GM21528 (cell line): ENCODE data around the gene PGAM1.
"Not testable (repeated sequence)": the region's sequence is repeated elsewhere in the genome, so short reads cannot be mapped to it uniquely, and the experiment has no call there.

Experiments used
- ATAC-seq: cut with Tn5 transposase; IDR thresholded peaks from one replicate; pipeline ENCODE4 v1.9.1; 2021; ENCODE audit warnings: mild to moderate bottlenecking, moderate library complexity; ENCODE audit not compliant: unreplicated experiment, low FRiP score

Gene PGAM1

GRCh38 chr10:97407211-97407951 is 18.6 kb upstream of the PGAM1 start:
- peak; percentile 87 for ATAC-seq

GRCh38 chr10:97407952-97408248 is 18.1 kb upstream of the PGAM1 start:
- no peak for ATAC-seq

GRCh38 chr10:97408496-97408992 is 17.4 kb upstream of the PGAM1 start:
- no peak for ATAC-seq

GRCh38 chr10:97411406-97411805 is 14.6 kb upstream of the PGAM1 start:
- ATAC-seq: no peak

GRCh38 chr10:97412891-97413304 is 13.1 kb upstream of the PGAM1 start:
- no peak for ATAC-seq

- ATAC-seq: no peak
Observed at GRCh38 chr10:97416565-97416964, 9.4 kb upstream of the PGAM1 start.

GRCh38 chr10:97423757-97424098 is 2.3 kb upstream of the PGAM1 start:
- not testable (repeated sequence) for ATAC-seq

GRCh38 chr10:97426776-97427570 is 982 bp downstream of the PGAM1 start:
- no peak for ATAC-seq

- ATAC-seq: no peak
Observed at GRCh38 chr10:97427571-97428179, 1.7 kb downstream of the PGAM1 start.

GRCh38 chr10:97428572-97428981 is 2.6 kb downstream of the PGAM1 start:
- ATAC-seq: no peak

- ATAC-seq: no peak
Observed at GRCh38 chr10:97434055-97434454, 8.1 kb downstream of the PGAM1 start.

- ATAC-seq: no peak
Observed at GRCh38 chr10:97434557-97434956, 8.6 kb downstream of the PGAM1 start.

- no peak for ATAC-seq
Observed at GRCh38 chr10:97435211-97435610, 9.2 kb downstream of the PGAM1 start.

- no peak for ATAC-seq
Observed at GRCh38 chr10:97442277-97442676, 16.3 kb downstream of the PGAM1 start.

- no peak for ATAC-seq
Observed at GRCh38 chr10:97444212-97444611, 18.2 kb downstream of the PGAM1 start.

- peak; percentile 11 for ATAC-seq
Observed at GRCh38 chr10:97445357-97445721, 19.3 kb downstream of the PGAM1 start.

GRCh38 chr10:97445722-97446639 is 20.0 kb downstream of the PGAM1 start, which contains the start of the genes EXOSC1 and ZDHHC16:
EXOSC1 (minus strand) TSS chr10:97446006; CDS start chr10:97445985, 21 bp downstream.
ZDHHC16 (plus strand) TSS chr10:97446175; CDS start chr10:97451676, 5,501 bp downstream.
- peak; percentile 93 for ATAC-seq

GRCh38 chr10:97450828-97451227 is 24.8 kb downstream of the PGAM1 start:
- no peak for ATAC-seq

- no peak for ATAC-seq
Observed at GRCh38 chr10:97451605-97452004, 25.6 kb downstream of the PGAM1 start.

GRCh38 chr10:97452352-97452751 is 26.4 kb downstream of the PGAM1 start:
- ATAC-seq: no peak
